ENCODE measurements around the gene NTNG2.

Gene NTNG2

DNA sequence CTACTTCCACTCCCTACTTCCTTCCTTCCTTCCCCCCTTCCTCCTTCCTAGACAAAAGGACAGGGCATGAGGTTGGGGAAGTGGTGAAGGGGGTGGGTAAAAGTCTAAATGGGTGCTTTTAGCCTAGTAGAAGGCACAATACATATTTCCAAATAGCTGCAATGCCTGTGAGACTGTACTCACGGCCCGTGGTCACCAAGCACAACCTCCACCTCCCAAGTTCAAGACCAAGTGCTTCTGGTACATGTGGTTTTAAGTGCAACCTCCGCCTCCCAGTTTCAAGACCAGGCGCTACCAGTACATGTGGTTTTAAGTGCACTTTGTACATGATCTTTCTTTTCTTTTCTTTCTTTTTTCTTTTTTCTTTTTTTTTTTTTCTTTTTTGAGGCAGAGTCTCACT lies 14.5 kb upstream of the NTNG2 start:
- DNase-seq = no peak

DNA sequence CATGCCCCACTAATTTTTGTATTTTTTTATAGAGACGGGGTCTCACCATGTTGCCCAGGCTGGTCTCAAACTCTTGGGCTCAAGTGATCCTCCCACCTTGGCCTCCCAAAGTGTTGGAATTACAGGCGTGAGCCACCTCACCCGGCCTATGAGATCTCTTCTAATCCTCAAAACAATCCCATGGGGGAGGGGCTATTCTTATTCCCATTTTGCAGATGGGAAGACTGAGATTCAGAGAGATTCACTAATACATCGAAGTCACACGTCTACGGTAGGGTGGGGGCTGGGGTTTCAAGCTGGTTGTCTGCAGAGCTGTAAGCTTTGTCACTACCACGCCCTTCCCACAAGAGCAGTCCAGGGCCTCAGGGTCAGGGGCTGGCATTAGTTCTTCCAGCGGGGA lies 14.0 kb upstream of the NTNG2 start:
- no peak for DNase-seq

DNA sequence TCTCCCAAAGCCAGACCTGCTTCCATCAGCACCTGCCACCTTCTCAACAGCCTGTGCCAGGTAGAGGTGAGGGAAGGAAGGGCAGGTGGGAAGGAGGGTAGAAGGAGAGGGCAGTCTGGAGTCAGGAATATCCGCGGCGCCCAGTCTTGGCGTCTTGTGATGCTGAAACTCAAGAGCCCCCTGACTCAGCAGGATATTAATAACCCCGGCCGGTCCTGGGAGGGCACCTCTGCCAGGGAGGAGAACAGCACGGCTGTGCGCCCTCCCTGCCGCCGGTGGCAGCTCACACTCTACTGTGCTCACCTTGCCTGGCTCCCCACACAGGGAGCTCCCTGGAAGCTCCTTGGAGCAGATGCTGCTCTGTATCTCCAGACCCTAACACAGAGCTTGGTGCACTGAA lies 11.6 kb upstream of the NTNG2 start:
- DNase-seq = no peak

DNA sequence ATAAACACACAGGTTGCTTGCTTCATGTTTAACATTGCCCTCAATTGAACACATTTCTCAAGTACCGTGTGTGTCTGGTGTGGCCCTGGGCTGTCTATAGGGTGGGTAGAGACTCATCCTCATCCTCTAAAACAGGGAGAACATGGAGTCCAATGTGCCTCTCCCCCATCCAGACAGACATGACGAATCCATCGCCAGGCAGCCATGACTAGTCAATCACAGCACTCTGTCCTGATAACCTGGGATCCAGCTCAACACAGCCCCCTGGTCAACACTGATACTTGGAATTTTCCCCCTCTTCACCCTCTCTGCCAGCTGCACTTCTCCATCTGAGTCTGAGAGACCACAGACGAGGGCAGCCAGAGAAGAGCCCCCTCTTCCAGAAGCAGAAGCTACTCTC lies 10.7 kb upstream of the NTNG2 start:
- no peak for DNase-seq

DNA sequence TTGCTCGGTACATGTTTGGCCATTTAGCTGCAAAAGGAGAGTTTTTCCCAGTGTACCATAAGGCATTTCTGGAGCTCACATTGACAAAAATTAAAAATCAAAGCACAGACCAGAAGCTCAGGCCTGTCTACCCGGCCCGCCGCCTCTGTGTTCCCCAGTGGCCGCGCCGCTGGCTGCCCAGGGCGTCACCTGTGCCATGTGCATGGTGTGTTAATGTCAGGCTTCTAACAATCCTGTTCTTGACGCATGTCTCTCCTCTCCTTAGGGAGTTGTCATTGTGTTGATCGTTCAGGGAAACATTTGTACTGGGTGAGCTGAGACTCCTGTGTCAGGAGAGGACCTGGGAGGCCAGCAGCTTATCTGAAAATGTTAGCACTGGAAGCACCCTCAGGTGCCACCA lies 9.6 kb upstream of the NTNG2 start:
- DNase-seq = no peak

DNA sequence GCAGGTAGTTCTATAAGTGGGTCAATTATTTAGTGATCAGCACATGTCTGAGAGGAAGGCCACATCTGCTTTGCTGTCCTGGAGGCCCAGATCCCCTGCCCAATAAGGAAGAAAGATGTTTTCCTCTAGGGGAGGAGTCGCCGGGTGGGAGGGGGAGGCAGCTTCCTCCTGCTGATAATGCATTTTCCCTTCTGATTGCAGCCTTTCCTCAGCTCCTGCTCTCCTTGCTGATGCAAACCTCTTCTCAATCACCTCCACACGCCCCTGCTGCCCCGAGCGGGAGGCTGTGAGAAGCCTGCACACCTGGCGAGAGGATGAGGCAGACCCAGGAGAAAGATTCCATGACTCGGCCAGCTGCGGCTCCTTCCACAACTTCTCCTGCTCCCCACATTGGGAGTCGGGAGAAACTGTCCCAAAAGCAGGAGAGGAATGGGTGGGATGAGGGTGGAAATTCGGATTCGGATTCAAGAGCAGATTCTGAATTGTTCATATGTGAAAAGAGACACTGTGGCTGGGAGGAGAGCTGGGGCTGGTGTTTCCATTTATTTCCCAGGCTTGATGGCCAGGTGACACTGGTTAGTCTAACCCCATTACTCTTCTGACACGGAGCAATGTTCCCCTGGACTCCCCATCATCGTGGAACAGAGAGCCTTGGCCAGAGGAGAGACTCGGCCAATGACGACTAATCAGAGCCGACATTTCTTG lies 6.8 kb upstream of the NTNG2 start:
- no peak for DNase-seq

DNA sequence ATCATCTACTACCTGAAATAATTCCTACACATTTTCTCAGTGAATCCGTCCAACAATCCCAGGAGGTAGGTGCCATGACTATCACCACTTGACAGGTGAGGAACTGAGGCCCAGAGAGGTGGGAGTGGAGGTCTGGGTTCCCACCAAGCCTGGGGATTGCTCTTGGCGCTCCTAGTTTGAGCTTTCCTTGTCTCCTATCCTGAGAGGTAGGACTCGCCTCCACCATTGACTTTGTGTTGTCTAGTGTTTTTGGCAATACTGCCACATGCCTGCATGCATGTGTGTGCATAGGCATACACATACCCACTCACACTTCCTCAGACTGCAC lies 6.3 kb upstream of the NTNG2 start:
- DNase-seq = no peak

DNA sequence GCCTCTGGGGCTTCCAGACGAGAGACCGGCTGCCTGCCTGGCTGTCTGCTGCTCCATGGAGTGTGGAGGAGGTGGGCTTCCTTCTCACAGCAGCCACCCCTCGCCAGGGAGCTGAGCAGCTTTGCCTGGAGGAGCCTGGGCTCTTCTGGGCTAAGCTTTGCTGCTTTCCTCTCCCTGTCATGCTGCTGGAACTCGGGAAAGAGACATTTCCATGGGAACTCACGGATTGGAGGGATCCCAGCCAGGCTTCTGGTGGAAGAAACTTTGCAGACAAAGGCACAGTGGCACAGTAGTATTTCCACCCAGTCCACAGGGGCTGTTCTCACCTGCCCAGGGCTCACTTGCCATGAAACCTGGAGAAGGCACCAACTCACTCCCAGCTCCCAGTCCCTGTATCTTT lies 5.6 kb upstream of the NTNG2 start:
- no peak for DNase-seq

DNA sequence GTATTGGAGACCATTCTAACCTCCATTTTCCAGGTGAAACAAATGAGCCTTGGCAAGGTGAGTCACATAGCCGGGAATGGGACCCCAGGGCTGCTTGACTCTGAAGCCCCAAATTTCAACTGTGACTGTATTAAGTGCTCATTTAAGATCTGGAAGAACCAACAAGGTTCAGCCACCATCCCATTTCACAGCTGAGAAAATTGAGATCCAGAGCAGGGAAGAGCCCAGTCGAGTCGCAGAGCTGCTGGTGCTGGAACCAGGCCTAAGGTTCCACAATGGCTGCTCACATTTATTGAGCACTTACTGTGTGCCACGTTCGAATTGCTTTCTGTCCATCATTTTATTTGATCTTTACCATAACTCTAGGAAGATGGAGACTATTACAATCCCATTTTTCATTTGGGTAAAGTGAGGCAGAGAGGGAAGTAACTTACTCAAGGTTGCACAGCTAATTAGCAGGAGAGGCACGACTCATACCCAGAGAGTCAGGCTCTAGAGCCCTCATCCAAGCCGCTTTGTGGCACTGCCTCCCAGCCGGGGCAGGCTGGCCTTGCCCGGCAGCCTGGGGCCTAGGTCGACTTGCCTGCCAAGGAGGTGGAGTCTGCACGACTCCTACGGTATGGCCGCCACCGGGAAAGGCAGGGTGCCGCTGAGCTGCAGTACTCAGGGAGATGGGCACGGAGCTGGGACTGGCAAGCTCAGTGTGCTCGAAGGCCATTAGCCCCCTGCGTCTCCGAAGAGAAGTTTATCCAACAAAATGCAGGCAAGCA lies 4.3 kb upstream of the NTNG2 start:
- no peak for DNase-seq

DNA sequence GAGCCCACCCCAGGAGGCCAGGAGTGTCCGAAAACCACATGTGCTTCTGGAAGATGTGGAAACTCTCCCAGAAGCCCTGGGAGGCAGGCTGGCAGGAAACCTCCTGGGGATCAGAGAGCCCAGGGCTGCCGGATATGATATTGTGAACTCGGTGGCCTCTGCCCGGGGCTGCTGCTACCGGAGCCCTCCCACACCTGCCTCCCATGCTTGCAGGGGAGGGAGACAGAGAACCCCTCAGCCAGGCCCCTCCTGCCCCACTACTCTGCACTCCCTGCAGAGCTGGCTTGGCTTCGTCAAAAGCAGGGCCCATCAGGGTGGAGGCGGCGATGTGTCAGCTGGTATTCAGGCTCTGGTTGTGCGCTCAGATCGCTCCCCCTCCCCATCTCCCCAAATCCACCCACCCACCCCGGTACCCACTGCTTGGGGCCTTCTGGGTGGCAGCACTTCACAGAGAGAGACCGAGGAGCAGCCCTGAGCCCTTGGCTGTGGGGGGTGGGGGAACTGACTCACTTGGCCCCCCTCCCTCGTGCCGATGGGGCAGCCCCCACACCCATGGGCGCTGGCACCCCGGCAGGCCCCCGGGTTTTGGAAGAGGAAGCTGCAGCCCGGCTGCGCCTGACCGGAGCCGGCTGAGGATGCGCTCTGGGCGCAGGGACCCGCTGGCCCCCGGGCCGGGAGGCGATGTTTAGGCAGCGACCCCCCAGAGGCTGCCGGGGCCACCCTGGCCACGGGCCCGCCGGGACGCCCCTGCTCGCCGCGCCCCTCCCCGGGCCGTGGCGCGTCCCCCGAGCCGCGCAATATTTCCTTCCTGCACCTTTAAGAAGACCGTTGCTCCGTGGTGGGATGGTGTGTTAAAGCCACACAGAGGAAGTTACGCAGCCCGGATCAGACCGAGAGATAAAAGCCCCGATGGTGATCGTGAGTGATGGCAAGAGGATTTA lies 786 bp upstream of the NTNG2 start:
- DNase-seq = no peak

DNA sequence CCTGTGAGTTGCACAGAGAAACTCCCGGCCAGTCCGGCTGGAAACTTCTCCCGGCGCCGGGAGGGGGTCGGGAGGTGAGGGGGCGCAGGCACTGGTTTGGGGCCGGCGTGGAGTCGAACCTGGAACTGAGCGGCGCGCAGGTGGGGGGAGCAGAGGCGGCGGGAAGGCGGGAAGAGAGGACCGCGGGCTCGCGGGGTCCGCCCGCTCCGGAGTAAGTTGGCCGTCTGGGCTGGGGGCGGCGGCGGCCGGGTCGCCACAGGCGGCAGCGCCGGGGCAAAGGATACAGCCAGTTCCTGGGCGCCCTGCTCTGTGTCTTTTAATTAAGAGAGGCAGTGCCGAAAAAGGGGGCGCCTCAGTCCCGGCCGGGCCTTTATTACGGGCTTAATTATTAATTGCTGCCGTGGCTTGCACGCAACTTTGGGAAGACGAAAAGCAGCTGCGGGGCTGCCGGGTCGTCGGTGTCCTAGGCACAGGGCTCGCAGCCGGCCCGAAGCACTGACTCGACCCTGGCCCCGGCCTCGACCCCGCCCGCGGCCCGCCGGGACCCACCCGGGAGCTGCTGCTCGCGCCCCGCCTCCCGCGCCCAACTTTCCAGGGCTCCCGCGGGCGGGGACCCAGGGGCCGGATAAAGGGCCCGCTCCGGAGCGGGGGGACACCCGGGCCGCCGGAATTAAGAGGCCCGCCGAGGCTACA lies 1.1 kb downstream of the NTNG2 start:
- DNase-seq = no peak

DNA sequence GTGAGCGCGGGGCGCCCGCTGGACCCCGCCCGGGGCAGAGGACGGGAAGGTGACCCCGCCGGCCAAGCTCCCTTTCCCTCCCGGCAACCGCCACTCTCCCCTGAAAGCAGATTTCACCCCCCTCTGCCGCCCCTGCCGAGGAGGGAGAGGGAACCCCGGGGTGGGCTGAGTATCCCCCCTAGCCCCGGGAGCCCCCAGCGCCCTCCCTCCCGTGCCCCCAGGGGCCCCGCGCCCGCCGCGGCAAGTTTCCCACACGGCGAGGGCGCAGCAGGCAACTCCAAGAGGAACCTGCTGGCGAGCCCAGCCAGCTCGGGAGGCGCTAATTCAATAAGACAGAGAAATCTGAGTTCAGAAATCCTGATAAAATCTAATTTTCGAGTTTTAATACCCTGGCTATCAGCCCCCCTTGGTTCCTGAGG lies 1.6 kb downstream of the NTNG2 start:
- no peak for DNase-seq

DNA sequence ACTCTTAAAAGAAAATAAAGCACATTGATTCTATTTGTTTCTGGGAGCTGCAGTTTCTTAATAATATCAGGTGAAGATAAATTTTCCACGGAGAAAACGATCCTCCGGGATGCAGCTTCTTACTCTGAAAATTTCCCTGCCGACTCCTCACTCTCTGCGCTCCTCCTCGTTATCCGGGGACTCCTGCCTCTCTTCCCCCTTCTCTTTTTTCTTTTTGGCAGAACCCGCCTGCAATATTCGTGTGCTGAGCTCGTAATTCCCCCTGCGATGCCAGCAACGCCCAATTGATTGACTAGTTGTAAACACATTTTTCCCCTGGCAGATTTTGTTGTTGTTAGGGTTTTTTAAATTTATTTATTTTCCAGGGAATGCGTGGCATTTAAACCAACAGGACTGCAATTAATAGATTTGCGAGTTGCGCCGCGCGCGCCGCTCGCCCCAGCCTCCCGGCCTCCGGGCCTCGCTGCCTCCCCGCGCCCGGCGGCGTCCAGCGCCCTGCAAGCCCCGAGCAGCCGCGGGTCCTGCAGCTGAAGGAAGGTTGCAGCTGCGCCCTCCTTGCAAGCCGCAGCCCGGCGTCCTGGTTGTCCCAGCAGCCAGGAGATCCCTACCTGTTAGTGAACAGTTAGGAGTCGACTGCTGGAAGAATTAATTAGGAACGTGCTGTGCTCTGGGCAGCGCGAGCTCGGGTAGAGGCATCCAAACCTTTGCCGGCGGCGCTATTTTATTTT lies 2.2 kb downstream of the NTNG2 start:
- no peak for DNase-seq

DNA sequence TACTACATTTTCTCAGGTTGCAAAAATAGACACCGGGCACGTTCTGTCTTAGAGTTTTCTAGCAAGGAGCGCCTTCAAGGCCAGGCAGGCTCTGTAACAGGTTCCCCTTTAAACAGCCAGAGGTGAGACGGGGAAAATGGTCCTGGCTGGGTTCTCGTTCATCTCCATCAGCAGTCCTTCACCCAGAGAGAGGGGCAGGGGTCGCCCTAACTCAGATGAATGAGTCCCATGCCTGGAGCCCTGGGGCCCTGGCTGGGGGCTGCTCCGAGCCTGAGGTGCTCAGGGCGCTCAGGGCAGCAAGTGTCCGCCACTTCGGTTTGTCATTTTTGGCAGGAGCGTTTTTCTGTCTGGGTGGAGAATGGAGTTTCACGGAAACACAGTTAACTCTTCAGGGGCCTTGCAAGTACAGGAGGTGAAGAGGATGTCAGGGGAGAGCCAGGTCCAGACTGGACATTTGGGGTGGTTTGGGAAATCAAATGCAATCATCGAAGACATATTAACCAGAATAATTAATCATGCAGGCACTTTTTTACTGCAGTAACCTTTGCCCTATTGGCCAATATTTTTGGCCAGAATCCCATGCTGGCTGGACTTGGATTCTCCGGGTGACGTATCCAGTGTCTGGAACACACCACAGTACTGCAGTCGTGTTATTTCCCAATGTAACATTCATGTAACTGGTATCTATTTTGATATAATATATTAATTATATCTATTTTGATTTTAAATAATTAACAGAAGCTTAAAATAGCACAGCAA lies 2.9 kb downstream of the NTNG2 start:
- DNase-seq = no peak

DNA sequence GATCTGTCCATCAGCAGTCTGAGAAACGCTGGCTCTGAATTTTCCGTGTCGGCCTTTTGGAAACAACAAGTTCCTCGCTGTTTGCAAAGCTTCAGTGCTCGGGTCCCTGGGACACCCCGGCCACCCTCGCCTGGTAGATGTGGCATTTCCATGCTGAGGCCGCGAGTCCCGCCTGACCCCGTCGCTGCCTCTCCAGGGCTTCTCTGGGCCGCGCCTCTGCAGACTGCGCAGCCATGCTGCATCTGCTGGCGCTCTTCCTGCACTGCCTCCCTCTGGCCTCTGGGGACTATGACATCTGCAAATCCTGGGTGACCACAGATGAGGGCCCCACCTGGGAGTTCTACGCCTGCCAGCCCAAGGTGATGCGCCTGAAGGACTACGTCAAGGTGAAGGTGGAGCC lies 4.7 kb downstream of the NTNG2 start:
- no peak for DNase-seq

DNA sequence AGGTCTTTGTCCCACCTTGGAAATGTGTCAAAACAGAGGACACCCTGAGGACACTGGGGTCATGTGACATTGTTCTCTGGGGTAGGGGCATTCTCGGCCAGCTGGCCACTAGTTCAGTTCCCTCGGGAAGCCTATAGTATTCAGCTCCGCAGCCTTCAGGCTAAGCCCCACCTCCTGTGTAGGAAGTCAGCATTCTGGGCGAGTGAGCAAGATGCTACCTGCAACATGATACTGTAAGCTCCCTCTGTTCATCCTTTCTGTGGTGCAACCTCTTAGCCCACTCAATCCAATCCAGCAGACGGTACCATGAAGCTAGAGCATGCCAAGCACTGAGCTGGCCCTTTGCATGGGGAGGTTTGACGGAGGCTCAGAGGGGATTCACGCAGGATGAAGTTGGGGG lies 5.3 kb downstream of the NTNG2 start:
- DNase-seq = no peak

DNA sequence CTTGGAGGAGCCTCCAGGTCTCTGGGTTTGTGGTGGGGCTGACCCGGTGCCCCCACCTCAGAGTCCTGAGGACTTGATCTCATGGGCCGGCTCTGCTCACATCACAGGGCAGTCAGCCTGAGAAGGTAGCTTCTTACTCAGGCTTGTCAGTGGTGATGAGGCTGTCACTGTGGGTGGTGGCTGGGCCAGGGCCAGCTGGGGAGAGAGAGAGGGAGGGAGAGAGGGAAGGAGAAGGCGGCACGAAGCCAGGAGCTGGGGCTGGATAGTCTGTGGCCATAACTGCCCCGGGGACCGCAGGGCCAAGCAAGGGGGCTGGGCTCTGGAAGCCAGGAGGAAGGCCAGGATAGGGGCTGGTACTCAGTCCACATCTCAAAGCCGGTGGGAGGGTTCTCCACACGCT lies 6.5 kb downstream of the NTNG2 start:
- no peak for DNase-seq

DNA sequence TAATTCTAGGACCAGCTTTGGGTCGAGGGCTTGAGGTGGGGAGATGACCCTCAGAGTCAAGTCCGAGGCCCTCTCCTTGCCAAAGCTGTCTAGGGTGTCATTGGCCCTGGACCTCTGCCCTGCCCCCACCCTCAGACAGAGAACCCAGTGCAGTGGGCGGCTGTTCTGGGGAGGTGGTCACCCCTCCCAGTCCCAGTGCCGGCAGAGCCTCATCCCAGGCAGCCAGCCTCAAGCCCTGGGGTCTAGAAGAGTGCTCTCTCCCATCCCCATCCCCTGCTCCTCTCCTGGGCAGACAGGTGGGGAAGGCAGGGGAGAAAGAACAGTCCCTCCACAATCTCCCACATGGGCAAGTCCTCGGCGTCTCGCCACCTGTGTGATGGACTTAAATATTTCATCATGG lies 7.0 kb downstream of the NTNG2 start:
- no peak for DNase-seq

DNA sequence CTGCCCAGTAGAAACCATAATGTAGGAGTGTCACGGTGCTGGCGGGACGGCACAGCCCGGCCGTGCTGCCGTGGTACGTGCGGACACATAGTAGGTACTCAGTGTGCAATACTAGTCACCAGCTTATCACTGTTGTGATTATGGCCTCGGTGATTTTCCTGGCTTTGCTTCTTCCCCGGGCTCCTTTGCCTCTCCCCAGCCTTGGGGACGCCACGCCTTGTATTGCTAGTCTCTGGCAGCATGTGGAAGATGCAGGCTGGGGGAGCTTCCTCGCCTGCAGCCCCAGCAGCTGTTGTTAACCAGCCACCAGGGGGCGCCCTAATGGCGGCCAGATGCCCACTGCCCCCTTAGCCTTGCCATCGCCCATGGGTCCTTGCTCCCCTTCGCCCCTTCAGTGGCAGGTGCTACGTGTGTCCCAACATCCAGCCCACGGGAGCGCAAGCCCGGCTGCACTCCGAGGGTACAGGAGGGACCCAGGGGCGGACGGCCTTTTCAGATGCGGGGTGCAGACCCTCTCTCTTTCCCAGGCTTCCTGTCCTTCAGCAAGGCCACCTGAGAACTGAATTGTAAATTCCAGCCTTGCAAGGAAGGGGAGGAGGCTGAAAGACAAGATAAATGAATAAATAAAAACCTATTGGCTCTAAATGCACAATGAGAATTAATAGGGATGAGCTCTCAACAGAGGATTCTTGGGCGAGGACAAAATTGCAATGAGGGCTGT lies 8.0 kb downstream of the NTNG2 start:
- DNase-seq = no peak

DNA sequence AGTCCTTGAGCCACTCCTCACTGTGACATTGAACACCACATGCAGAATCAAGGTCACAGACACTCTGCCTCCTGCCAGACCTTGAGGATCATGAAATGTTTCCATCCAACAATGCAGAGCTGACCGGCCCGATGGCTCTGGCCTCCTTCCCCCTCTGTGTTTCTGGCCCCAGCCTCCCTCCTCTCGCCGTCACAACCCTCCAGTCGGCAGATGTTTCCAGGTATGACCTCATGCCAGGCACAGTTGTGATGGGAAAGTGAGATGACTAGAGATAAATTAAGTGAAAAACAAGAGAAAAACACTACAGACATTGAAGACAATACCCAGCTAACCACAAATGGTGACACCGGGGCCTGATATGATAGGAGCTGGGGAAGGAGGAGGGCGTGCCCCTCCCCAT lies 9.8 kb downstream of the NTNG2 start:
- no peak for DNase-seq

DNA sequence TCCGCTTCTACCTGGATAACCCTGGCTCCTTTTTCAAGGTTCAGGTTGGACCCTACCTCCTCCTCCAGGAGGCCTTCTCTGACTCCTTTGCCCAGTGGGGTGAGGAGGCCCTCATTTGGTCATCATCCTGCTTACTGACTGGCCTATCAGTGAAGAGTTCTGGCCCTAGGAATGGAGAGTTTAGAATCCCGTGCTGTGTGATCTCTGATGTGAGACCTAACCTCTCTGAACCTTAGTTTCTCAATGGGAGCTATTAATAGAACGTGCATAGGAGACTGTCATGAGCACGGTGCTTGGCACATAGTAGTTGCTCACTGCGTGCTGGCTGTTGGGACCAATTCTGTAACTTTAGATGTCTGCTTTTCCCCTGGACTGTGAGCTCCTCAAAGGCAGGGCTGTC lies 10.3 kb downstream of the NTNG2 start:
- DNase-seq = no peak
